Measurements from ENCODE around the gene PNLIPRP2. TPM values are rescaled to one million over a fixed set of nuclear protein-coding genes. Genes with fewer than 3 reads are reported as not detected.

The PNLIPRP2 gene
- total RNA-seq, 1 donor from 2014 or later, result not detected

GRCh38 chr10:116614796-116615195, 6.0 kb upstream of the PNLIPRP2 start:
- no peak overlapping the region for H3K27ac Mint-ChIP-seq (ENCODE audit: unreplicated experiment)
- TF ChIP-seq CTCF (conservative IDR thresholded peaks at IDR 0.05), result no peak
- peaks cover 2% of the 10 kb centered on the region for H3K9me3 Mint-ChIP-seq
- no peak overlapping the region for H3K4me3 Mint-ChIP-seq
- H3K36me3 Mint-ChIP-seq (ENCODE audit: low read depth), result no peaks in the 10 kb centered on the region
- DNase-seq (ENCODE audit: low read depth, low spot score), result no peak
- no peaks in the 10 kb centered on the region for H3K4me1 Mint-ChIP-seq
- no peaks in the 10 kb centered on the region for H3K27me3 Mint-ChIP-seq (ENCODE audit: low read depth)

- no peaks in the 10 kb centered on the region for H3K4me1 Mint-ChIP-seq
- no peak for DNase-seq (ENCODE audit: low read depth, low spot score)
- H3K9me3 Mint-ChIP-seq, result peaks cover 2% of the 10 kb centered on the region
- H3K4me3 Mint-ChIP-seq, result no peak overlapping the region
- no peak for TF ChIP-seq CTCF (conservative IDR thresholded peaks at IDR 0.05)
- no peak overlapping the region for H3K27ac Mint-ChIP-seq (ENCODE audit: unreplicated experiment)
- H3K27me3 Mint-ChIP-seq (ENCODE audit: low read depth), result no peaks in the 10 kb centered on the region
- no peaks in the 10 kb centered on the region for H3K36me3 Mint-ChIP-seq (ENCODE audit: low read depth)
These were observed 5.5 kb upstream of the PNLIPRP2 start for GRCh38 chr10:116615199-116615776.

- no peaks in the 10 kb centered on the region for H3K4me1 Mint-ChIP-seq
- TF ChIP-seq CTCF (conservative IDR thresholded peaks at IDR 0.05), result no peak
- H3K27me3 Mint-ChIP-seq (ENCODE audit: low read depth), result peaks cover 14% of the 10 kb centered on the region
- H3K27ac Mint-ChIP-seq (ENCODE audit: unreplicated experiment), result no peak overlapping the region
- H3K4me3 Mint-ChIP-seq, result no peak overlapping the region
- H3K36me3 Mint-ChIP-seq (ENCODE audit: low read depth), result no peaks in the 10 kb centered on the region
- no peaks in the 10 kb centered on the region for H3K9me3 Mint-ChIP-seq
- no peak for DNase-seq (ENCODE audit: low read depth, low spot score)
These were observed 723 bp downstream of the PNLIPRP2 start for GRCh38 chr10:116621476-116621875.

- Mint-ChIP-seq H3K9me3 (no peaks in the 10 kb centered on the region), H3K27me3 (ENCODE audit: low read depth) (peaks cover 17% of the 10 kb centered on the region), H3K4me3 (no peak overlapping the region), H3K27ac (ENCODE audit: unreplicated experiment) (no peak overlapping the region), H3K4me1 (no peaks in the 10 kb centered on the region), H3K36me3 (ENCODE audit: low read depth) (no peaks in the 10 kb centered on the region)
- TF ChIP-seq CTCF (conservative IDR thresholded peaks at IDR 0.05), result no peak
- no peak for DNase-seq (ENCODE audit: low read depth, low spot score)
These were observed 1.3 kb downstream of the PNLIPRP2 start for GRCh38 chr10:116621934-116622655.

- Mint-ChIP-seq H3K4me1 (peaks cover 12% of the 10 kb centered on the region), H3K27ac (ENCODE audit: unreplicated experiment) (no peak overlapping the region), H3K27me3 (ENCODE audit: low read depth) (peaks cover 17% of the 10 kb centered on the region), H3K36me3 (ENCODE audit: low read depth) (no peaks in the 10 kb centered on the region), H3K9me3 (no peaks in the 10 kb centered on the region), H3K4me3 (no peak overlapping the region)
- no peak for TF ChIP-seq CTCF (conservative IDR thresholded peaks at IDR 0.05)
- no peak for DNase-seq (ENCODE audit: low read depth, low spot score)
These were observed 5.1 kb downstream of the PNLIPRP2 start for GRCh38 chr10:116625845-116626244.

Data from neural crest cell (in vitro differentiated cells).